BJ (cell line): ENCODE data around the gene TADA3. TPM values are rescaled to one million over a fixed set of nuclear protein-coding genes. Genes with fewer than 3 reads are reported as not detected.

Experiments used
- CTCF ChIA-PET: fragments of 350-600 bp; formaldehyde crosslinking; extraction: SDS; loops from one replicate; lab custom pipeline; 2021; ENCODE audit warnings: antibody characterized with exemption, inconsistent platforms; lab: Yijun Ruan, JAX
- POLR2A ChIA-PET: fragments of 300-600 bp; sonication (Branson Sonifier 250); formaldehyde crosslinking; extraction: SDS; loops from one replicate; lab custom pipeline; 2021; ENCODE audit warnings: antibody characterized with exemption; lab: Charles Lee
- DNase-seq: peaks from one replicate; pipeline ENCODE4 v3.0.0-alpha.2; 2011; ENCODE audit warnings: low read depth
- H3K27me3 ChIP-seq: 2 replicates; pipeline ENCODE4 v1.6.0; 2011; ENCODE audit warnings: low read length; ENCODE audit not compliant: control insufficient read depth, insufficient read depth
- H3K36me3 ChIP-seq: 2 replicates; pipeline ENCODE4 v1.5.1; 2011; ENCODE audit warnings: low read length; ENCODE audit not compliant: control insufficient read depth, insufficient read depth
- H3K4me3 ChIP-seq: 2 replicates; pipeline ENCODE4 v1.5.1; 2011; ENCODE audit warnings: low read depth, mild to moderate bottlenecking, control low read depth, low read length
- polyA plus RNA-seq: library from polyadenylated mRNA; depleted of rRNA; stranded (reverse); fragments of >200 nt; gene quantifications from 2 replicates; pipeline ENCODE4 v1.2.3, GENCODE V29; 2011
- TF ChIP-seq, protein P1 (sequence below): IDR thresholded peaks from 2 replicates; pipeline ENCODE4 v1.5.1; 2011; ENCODE audit warnings: low read depth, mild to moderate bottlenecking, control low read depth, inconsistent platforms, low read length, moderate library complexity; ENCODE audit not compliant: insufficient read depth

Gene TADA3
- polyA plus RNA-seq, 1 experiment = 113 TPM

DNA sequence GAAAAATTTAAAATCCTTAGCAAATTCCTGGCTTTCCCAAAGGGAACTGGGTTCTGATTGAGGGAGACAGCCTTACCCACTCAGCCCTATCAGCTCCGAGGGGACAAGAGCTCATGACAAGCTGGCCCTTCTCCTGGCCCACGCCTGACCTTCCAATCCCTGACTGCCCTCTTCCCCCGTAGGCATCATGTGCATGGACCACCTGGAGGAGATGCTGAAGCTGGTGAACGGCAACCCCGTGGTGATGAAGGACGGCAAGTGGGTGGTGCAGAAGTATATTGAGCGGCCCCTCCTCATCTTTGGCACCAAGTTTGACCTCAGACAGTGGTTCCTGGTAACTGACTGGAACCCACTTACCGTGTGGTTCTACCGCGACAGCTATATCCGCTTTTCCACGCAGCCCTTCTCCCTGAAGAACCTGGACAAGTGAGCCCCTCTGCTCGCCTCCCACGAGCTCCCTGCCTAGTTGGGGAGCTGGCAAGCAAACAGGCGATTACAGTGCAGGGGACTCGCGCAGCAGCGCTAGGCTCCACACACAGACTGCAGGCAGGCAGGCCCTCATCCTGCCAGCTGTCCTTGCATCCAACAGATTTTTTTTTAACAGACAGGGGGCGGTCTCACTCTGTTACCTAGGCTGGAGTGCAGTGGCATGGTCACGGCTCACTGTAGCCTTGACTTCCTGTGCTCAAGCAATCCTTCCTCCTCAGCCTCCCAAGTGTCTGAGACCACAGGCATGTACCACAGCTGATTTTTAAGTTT, 34.7 kb upstream of the TADA3 start:
- DNase-seq = no peak
- H3K4me3 ChIP-seq = no peak overlapping the region
- POLR2A ChIA-PET = no interaction called here
- TF ChIP-seq, protein P1, sequence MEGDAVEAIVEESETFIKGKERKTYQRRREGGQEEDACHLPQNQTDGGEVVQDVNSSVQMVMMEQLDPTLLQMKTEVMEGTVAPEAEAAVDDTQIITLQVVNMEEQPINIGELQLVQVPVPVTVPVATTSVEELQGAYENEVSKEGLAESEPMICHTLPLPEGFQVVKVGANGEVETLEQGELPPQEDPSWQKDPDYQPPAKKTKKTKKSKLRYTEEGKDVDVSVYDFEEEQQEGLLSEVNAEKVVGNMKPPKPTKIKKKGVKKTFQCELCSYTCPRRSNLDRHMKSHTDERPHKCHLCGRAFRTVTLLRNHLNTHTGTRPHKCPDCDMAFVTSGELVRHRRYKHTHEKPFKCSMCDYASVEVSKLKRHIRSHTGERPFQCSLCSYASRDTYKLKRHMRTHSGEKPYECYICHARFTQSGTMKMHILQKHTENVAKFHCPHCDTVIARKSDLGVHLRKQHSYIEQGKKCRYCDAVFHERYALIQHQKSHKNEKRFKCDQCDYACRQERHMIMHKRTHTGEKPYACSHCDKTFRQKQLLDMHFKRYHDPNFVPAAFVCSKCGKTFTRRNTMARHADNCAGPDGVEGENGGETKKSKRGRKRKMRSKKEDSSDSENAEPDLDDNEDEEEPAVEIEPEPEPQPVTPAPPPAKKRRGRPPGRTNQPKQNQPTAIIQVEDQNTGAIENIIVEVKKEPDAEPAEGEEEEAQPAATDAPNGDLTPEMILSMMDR = peak; percentile 33; the same call in 1 of the 2 replicates
- no peaks in the 10 kb centered on the region; the same call in 1 of the 2 replicates for H3K36me3 ChIP-seq
- CTCF ChIA-PET = interaction anchor here (0.8 kb wide), 1 partner anchor 120 kb away, joined by 3 read pairs; no protein-coding TSS in a partner anchor
- H3K27me3 ChIP-seq = no peaks in the 10 kb centered on the region

DNA sequence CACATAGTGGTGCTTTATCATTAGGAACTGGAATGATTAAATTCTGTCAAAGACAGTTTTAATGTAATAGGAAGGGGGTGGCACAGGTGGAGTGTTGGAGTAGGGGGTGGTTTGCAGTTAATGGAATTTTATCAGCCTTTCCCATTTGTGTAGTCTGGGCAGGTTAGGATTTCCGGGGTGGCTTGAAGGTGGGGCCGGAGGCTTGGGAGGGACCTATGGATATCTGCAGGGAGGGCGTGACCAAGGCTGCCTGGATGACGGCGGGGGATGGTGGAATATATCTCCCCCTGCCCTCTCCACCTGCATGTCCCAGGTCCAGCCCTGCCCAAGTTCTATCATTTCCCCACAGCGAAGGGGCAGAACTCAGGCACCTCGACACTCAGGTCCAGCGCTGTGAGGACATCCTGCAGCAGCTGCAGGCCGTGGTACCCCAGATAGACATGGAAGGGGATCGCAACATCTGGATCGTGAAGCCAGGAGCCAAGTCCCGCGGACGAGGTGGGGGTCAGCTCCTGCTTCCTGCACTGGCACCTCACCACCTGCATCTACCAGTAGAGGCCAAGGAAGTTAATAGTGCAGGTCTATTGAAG, 33.3 kb upstream of the TADA3 start:
- CTCF ChIA-PET = no interaction called here
- TF ChIP-seq, protein P1 = no peak

GRCh38 chr3:9820946-9821345, 28.7 kb upstream of the TADA3 start:
- POLR2A ChIA-PET = no interaction called here
- TF ChIP-seq, protein P1 = peak; percentile 31
- Histone ChIP-seq H3K4me3 (no peak overlapping the region), H3K36me3 (peaks cover 3% of the 10 kb centered on the region), H3K27me3 (no peaks in the 10 kb centered on the region)
- CTCF ChIA-PET = interaction anchor here (0.9 kb wide), 1 partner anchor 374 kb away, joined by 3 read pairs; no protein-coding TSS in a partner anchor
- DNase-seq = no peak

More for the DNA sequence above, 33.3 kb upstream of the TADA3 start:
- no peak for DNase-seq
- Histone ChIP-seq H3K4me3 (no peak overlapping the region), H3K27me3 (no peaks in the 10 kb centered on the region), H3K36me3 (no peaks in the 10 kb centered on the region; the same call in none of the 2 replicates)
- POLR2A ChIA-PET = no interaction called here

DNA sequence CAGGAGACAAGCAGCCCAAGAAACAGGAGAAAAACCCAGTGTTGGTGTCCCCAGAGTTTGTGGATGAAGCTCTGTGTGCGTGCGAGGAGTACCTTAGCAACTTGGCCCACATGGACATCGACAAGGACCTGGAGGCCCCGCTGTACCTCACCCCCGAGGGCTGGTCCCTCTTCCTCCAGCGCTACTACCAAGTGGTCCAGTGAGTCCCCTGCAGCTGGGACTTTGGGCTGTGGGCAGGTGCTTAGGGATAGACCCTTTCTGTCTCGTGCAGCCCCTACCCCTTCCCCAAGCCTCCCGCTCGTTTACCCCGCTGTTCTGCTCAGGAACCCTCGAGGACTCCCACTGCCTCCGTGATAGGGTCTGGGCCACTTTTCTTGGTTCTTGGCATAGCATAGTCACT, 28.3 kb upstream of the TADA3 start:
- TF ChIP-seq, protein P1 = no peak
- DNase-seq = no peak
- CTCF ChIA-PET = no interaction called here
- POLR2A ChIA-PET = no interaction called here
- H3K4me3 ChIP-seq = no peak overlapping the region
- H3K27me3 ChIP-seq = no peaks in the 10 kb centered on the region
- peaks cover 3% of the 10 kb centered on the region for H3K36me3 ChIP-seq

DNA sequence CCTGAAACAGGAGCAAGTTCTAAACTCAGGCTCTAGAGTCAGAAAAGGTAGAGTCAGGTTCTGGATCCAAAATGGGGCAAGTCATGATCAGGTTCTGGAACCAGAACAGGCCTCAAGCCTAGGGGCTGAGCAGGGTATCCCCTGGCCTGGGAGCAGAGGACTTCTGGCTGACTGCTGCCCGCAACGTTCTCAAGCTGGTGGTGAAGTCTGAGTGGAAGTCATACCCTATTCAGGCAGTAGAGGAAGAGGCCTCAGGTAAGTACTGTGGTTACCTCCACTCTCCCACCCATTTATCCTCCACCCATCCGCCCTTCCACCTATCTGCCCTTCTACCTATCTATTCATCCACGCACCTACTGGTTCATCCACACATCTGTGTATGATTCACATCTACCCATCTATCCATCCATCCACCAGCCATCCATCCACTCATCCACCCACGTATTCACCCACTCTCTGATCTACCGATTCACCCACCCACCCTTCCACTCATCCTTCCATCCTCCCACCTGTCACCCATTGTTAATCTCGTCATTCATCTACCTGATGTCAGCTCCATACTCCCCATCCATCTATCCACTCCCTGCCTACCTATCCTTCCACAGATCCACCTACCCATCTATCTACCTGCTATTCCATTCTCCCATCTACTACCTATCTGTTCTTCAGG, 26.5 kb upstream of the TADA3 start:
- POLR2A ChIA-PET = no interaction called here
- TF ChIP-seq, protein P1 = no peak
- H3K36me3 ChIP-seq = peaks cover 3% of the 10 kb centered on the region
- DNase-seq = no peak
- no peaks in the 10 kb centered on the region for H3K27me3 ChIP-seq
- H3K4me3 ChIP-seq = no peak overlapping the region
- CTCF ChIA-PET = interaction anchor here (1.5 kb wide), 1 partner anchor 114 kb away, joined by 4 read pairs; the partner anchor contains the start of gene CRELD1
